DLD1 (cell line): Measurements from ENCODE around the gene RTF2.
"Not testable (repeated sequence)": the region's sequence is repeated elsewhere in the genome, so short reads cannot be mapped to it uniquely, and the experiment has no call there.

ENCODE experiments used
- in situ Hi-C: cut with HindIII; loops from 2 replicates; pipeline ENCODE4 v1.10.0; 2017; ENCODE audit warnings: low sequenced_read_pairs

The RTF2 gene

GRCh38 chr20:56537997-56538396, 69.6 kb downstream of the RTF2 start:
- in situ Hi-C loops: no loop called here

GRCh38 chr20:56540415-56540814, 72.0 kb downstream of the RTF2 start:
- in situ Hi-C loops: no loop called here

GRCh38 chr20:56542489-56543030, 74.1 kb downstream of the RTF2 start:
- in situ Hi-C loops: no loop called here

GRCh38 chr20:56551571-56551970, 83.1 kb downstream of the RTF2 start:
- in situ Hi-C loops: no loop called here

GRCh38 chr20:56552911-56553629, 84.6 kb downstream of the RTF2 start:
- in situ Hi-C loops: no loop called here

GRCh38 chr20:56554869-56555268, 86.4 kb downstream of the RTF2 start:
- in situ Hi-C loops: no loop called here

- in situ Hi-C loops: no loop called here
Observed at GRCh38 chr20:56558968-56559367, 90.5 kb downstream of the RTF2 start.

- in situ Hi-C loops: not testable (repeated sequence)
Observed at GRCh38 chr20:56564526-56564925, 96.1 kb downstream of the RTF2 start.

- in situ Hi-C loops: no loop called here
Observed at GRCh38 chr20:56565511-56565910, 97.1 kb downstream of the RTF2 start.

GRCh38 chr20:56566621-56567020, 98.2 kb downstream of the RTF2 start:
- in situ Hi-C loops: no loop called here
